ENCODE data around the gene DDX49. TPM values are rescaled to one million over a fixed set of nuclear protein-coding genes. Genes with fewer than 3 reads are reported as not detected.
"Not testable (repeated sequence)": the region's sequence is repeated elsewhere in the genome, so short reads cannot be mapped to it uniquely, and the experiment has no call there.

DDX49 gene
- total and polyA plus RNA-seq, 2 of the 4 experiments (the other 2 are of a cell fraction): 50.9 to 52.1 TPM

GRCh38 chr19:18915639-18916038 lies 3.9 kb upstream of the DDX49 start:
- ATAC-seq (ENCODE audit: low read depth) (no peak), DNase-seq (peak; percentile 30)
- TF ChIP-seq CTCF (conservative IDR thresholded peaks at IDR 0.05; ENCODE audit: low read depth, low read length) (peak; percentile 42), MAFK (IDR thresholded peaks at IDR 0.05; ENCODE audit: low read depth, low read length) (no peak), SMC3 (IDR thresholded peaks at IDR 0.05; ENCODE audit: low read depth, low read length) (no peak; the same call in 1 of the 2 replicates), RAD21 (IDR thresholded peaks at IDR 0.05; ENCODE audit: low read length) (peak; percentile 45)
- Histone ChIP-seq H2AFZ (replicated peaks; ENCODE audit: low read length, poor library complexity) (no peak overlapping the region), H2AK9ac (replicated peaks; ENCODE audit: low read depth, low read length, poor library complexity) (peak overlapping the region; percentile 84), H2BK5ac (ENCODE audit: low read depth, low read length, poor library complexity, severe bottlenecking) (no peak overlapping the region), H3K4me3 (ENCODE audit: insufficient read depth, low read depth, low read length) (no peak overlapping the region), H3K9me1 (ENCODE audit: insufficient read depth, low read length) (peaks cover 6% of the 10 kb centered on the region), H3K18ac (ENCODE audit: low read depth, low read length) (no peak overlapping the region), H3K9ac (ENCODE audit: low read depth, low read length) (no peak overlapping the region), H4K20me1 (ENCODE audit: insufficient read depth, low read length) (peaks cover 52% of the 10 kb centered on the region), H3K14ac (replicated peaks; ENCODE audit: low read depth, low read length) (no peak overlapping the region), H2BK15ac (ENCODE audit: low read depth, low read length) (no peak overlapping the region), H4K5ac (ENCODE audit: low read depth, low read length) (no peak overlapping the region), H2BK120ac (ENCODE audit: low read depth, low read length) (no peak overlapping the region), H3K23ac (ENCODE audit: low read depth, low read length) (no peak overlapping the region), H2AK5ac (ENCODE audit: low read depth, low read length) (no peak overlapping the region), H2BK20ac (ENCODE audit: low read depth, low read length) (no peak overlapping the region), H3K36me3 (ENCODE audit: control insufficient read depth, insufficient read depth, low read length) (peaks cover 31% of the 10 kb centered on the region), H3K56ac (ENCODE audit: extremely low read depth, insufficient read depth, low read length) (no peak overlapping the region), H3K9me3 (ENCODE audit: control insufficient read depth, insufficient read depth, low read length) (no peaks in the 10 kb centered on the region), H3K4ac (ENCODE audit: low read depth, low read length) (no peak overlapping the region), H3K27me3 (ENCODE audit: control insufficient read depth, insufficient read depth, low read length) (no peaks in the 10 kb centered on the region), H3K27ac (ENCODE audit: insufficient read depth, low read length) (no peak overlapping the region), H4K91ac (ENCODE audit: insufficient read depth, low read depth, low read length) (no peak overlapping the region), H3K4me2 (ENCODE audit: low read depth, low read length) (no peak overlapping the region), H4K8ac (ENCODE audit: low read depth in 2 of 2, low read length in 2 of 2) (no peak overlapping the region), H3K79me1 (ENCODE audit: low read depth in 1 of 2, low read length in 2 of 2) (peaks cover 35 to 66% of the 10 kb centered on the region in 2 experiments), H3K4me1 (ENCODE audit: control insufficient read depth, insufficient read depth, low read length) (peaks cover 5% of the 10 kb centered on the region)
- intact Hi-C loops (cut with micrococcal nuclease): loop anchor here (5.0 kb wide), 1 partner anchor 328 kb away; the partner anchor contains the start of gene REX1BD
- ChIA-PET CTCF (no interaction called here), POLR2A (ENCODE audit: unreplicated experiment) (interaction anchor here (0.7 kb wide), 1 partner anchor 534 kb away, joined by 3 read pairs; no protein-coding TSS in a partner anchor)
- no TSS peak for BruUV-seq (replicated peaks)
- dilution Hi-C loops (cut with HindIII; ENCODE audit: low sequenced_read_pairs, unreplicated experiment): no loop called here
- in situ Hi-C loops (cut with MboI; ENCODE audit: low sequenced_read_pairs): no loop called here
- 56% methylated on average over 4 of the region's 5 CpGs; no CpG with 5 or more reads in 1 of the 2 experiments for whole genome bisulfite sequencing, 2 experiments (ENCODE audit: extremely low coverage in 2 of 2, insufficient read length in 1 of 2)

- H2AK9ac ChIP-seq (replicated peaks; ENCODE audit: low read depth, low read length, poor library complexity); H2BK15ac ChIP-seq (ENCODE audit: low read depth, low read length); H4K91ac ChIP-seq (ENCODE audit: insufficient read depth, low read depth, low read length); H3K4me3 ChIP-seq (ENCODE audit: insufficient read depth, low read depth, low read length); H3K9ac ChIP-seq (ENCODE audit: low read depth, low read length); ATAC-seq (ENCODE audit: low read depth); H3K9me1 ChIP-seq (ENCODE audit: insufficient read depth, low read length); DNase-seq; H3K23ac ChIP-seq (ENCODE audit: low read depth, low read length); CTCF ChIA-PET; H2AK5ac ChIP-seq (ENCODE audit: low read depth, low read length); H2AFZ ChIP-seq (replicated peaks; ENCODE audit: low read length, poor library complexity); H3K4me2 ChIP-seq (ENCODE audit: low read depth, low read length); in situ Hi-C loops (cut with MboI; ENCODE audit: low sequenced_read_pairs); dilution Hi-C loops (cut with HindIII; ENCODE audit: low sequenced_read_pairs, unreplicated experiment); H3K14ac ChIP-seq (replicated peaks; ENCODE audit: low read depth, low read length); H3K4me1 ChIP-seq (ENCODE audit: control insufficient read depth, insufficient read depth, low read length); H3K18ac ChIP-seq (ENCODE audit: low read depth, low read length); H4K8ac ChIP-seq (ENCODE audit: low read depth in 2 of 2, low read length in 2 of 2); H3K4ac ChIP-seq (ENCODE audit: low read depth, low read length); H4K5ac ChIP-seq (ENCODE audit: low read depth, low read length); BruUV-seq (replicated peaks); POLR2A ChIA-PET (ENCODE audit: unreplicated experiment); H2BK120ac ChIP-seq (ENCODE audit: low read depth, low read length); H3K27ac ChIP-seq (ENCODE audit: insufficient read depth, low read length); H3K9me3 ChIP-seq (ENCODE audit: control insufficient read depth, insufficient read depth, low read length); H3K56ac ChIP-seq (ENCODE audit: extremely low read depth, insufficient read depth, low read length); H2BK5ac ChIP-seq (ENCODE audit: low read depth, low read length, poor library complexity, severe bottlenecking); H2BK20ac ChIP-seq (ENCODE audit: low read depth, low read length); H3K27me3 ChIP-seq (ENCODE audit: control insufficient read depth, insufficient read depth, low read length): not testable (repeated sequence)
- intact Hi-C loops (cut with micrococcal nuclease): loop anchor here (1.0 to 5.0 kb wide), 2 partner anchors 21 to 330 kb away; partner anchors contain the start of genes CERS1 and REX1BD
- H4K20me1 ChIP-seq (ENCODE audit: insufficient read depth, low read length): peaks cover 41% of the 10 kb centered on the region
- H3K36me3 ChIP-seq (ENCODE audit: control insufficient read depth, insufficient read depth, low read length): peaks cover 30% of the 10 kb centered on the region
- 80% methylated on average over 1 of the region's 9 CpGs; no CpG with 5 or more reads in 1 of the 2 experiments for WGBS, 2 experiments (ENCODE audit: extremely low coverage in 2 of 2, insufficient read length in 1 of 2)
- H3K79me1 ChIP-seq (ENCODE audit: low read depth in 1 of 2, low read length in 2 of 2): peaks cover 32 to 73% of the 10 kb centered on the region in 2 experiments
Observed at GRCh38 chr19:18917593-18917992, 1.9 kb upstream of the DDX49 start.
